Keratinocyte (primary cell): ENCODE results near the gene RIC1.

Experiments used
- CTCF ChIP-seq, 3 experiments: IDR thresholded peaks in 1 of 3; conservative IDR thresholded peaks in 1 of 3; optimal IDR thresholded peaks in 1 of 3; 2 replicates in 2 of 3; 3 replicates in 1 of 3; pipeline versions ENCODE3 to v1.5.1; 2011; ENCODE audit warnings: low read length in 3 of 3, mild to moderate bottlenecking in 3 of 3, moderate library complexity in 2 of 3, control low read depth in 1 of 3, inconsistent platforms in 1 of 3; ENCODE audit not compliant: insufficient read depth in 2 of 3; ENCODE audit errors: extremely low read depth in 1 of 3
- EZH2 ChIP-seq: IDR thresholded peaks from one replicate; pipeline ENCODE4 v1.6.1; 2012; ENCODE audit warnings: inconsistent platforms, mild to moderate bottlenecking, low read length, moderate library complexity

- TF ChIP-seq CTCF (optimal IDR thresholded peaks at IDR 0.05 in 1 of 3, IDR thresholded peaks at IDR 0.05 in 1 of 3, conservative IDR thresholded peaks at IDR 0.05 in 1 of 3; ENCODE audit: extremely low read depth in 1 of 3, insufficient read depth in 2 of 3, low read length in 3 of 3) (no peak), EZH2 (no peak)
Measured at GRCh38 chr9:5633243-5633642, 4.3 kb downstream of the RIC1 start.
